ENCODE measurements around the gene FGF5. TPM values are rescaled to one million over a fixed set of nuclear protein-coding genes. Genes with fewer than 3 reads are reported as not detected.
"Not testable (repeated sequence)": the region's sequence is repeated elsewhere in the genome, so short reads cannot be mapped to it uniquely, and the experiment has no call there.

FGF5 gene
- total RNA-seq, 2 experiments from 2014 or later = not detected

DNA sequence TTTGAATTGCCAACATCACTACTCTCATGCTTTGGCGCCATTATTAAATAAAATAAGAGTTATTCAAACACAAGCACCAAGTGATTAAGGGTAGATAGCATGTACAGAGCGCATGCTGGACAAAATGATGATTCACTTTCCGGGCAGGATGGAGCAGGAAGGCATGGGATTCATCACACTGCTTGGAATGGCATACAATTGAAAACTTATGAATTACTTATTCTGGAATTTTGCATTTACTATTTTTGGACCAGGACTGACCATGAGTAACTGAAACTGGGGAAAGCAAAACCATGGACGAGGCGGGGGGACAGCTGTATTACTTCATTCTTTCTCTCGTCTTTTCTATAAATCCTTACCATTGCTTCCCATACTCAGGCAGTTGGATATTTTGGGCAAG, 28.5 kb upstream of the FGF5 start:
- H3K27ac Mint-ChIP-seq = no peak overlapping the region
- ChIA-PET CTCF (no interaction called here), POLR2A (no interaction called here)
- DNase-seq = no peak
- H3K4me3 Mint-ChIP-seq = no peak overlapping the region
- no peaks in the 10 kb centered on the region for H3K4me1 Mint-ChIP-seq
- peaks cover 7% of the 10 kb centered on the region for H3K27me3 Mint-ChIP-seq
- H3K36me3 Mint-ChIP-seq (ENCODE audit: low read depth) = no peaks in the 10 kb centered on the region
- no peaks in the 10 kb centered on the region for H3K9me3 Mint-ChIP-seq

DNA sequence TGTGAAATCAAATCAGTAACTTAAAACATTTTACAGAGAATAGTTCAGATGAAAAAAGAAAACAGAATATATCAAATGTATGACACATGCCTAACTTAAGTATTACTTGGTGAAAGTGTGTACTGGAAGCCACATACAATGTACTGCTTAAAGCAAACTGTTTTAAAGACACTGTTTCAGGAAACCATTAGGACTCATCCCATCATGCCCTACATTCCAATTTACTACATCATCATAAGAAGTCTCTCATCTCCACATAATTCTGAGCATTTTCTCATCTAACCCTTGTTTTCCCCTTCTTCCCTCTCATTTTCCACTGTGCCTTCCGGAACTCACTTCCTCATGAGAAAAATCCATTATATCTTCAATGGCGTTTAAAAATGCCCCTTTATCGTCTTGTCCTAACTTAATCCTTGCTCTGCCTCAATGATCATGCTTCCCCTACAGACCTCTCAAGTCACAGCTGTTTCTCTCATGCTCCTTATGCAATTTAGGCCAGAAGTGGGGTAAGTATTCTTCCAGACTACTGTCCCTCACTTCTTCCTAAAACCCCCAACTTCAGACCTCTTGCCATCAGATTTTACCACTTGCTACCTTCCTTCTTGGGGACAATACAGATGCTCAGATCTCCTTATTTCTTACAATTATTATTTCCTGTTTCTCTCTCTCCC, 26.8 kb upstream of the FGF5 start:
- Mint-ChIP-seq H3K9me3 (no peaks in the 10 kb centered on the region), H3K27me3 (peaks cover 8% of the 10 kb centered on the region), H3K36me3 (ENCODE audit: low read depth) (no peaks in the 10 kb centered on the region), H3K27ac (no peak overlapping the region), H3K4me3 (no peak overlapping the region), H3K4me1 (no peaks in the 10 kb centered on the region)
- ChIA-PET POLR2A (no interaction called here), CTCF (no interaction called here)
- no peak for DNase-seq

DNA sequence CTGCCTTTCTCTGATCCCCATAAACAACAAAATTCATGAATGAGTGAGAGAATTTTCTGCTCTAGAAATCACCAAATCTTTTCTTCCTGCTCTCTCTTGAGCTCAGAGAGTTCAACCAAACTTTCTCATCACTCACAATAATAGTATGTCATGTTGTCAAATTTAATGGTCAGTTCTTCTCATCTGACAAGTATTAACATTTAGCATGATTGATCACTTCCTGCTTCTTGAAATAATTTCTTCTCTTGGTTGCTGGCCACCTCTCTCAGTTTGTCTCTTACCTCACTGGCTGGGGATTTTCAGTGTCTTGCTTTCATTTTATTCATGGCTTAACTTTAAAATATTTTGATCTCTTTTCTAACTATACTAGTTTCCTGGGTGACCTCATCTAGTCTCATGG, 25.5 kb upstream of the FGF5 start:
- Mint-ChIP-seq H3K27me3 (peaks cover 7% of the 10 kb centered on the region), H3K27ac (no peak overlapping the region), H3K36me3 (ENCODE audit: low read depth) (no peaks in the 10 kb centered on the region), H3K4me1 (no peaks in the 10 kb centered on the region), H3K4me3 (no peak overlapping the region), H3K9me3 (no peaks in the 10 kb centered on the region)
- DNase-seq = no peak
- POLR2A ChIA-PET = no interaction called here
- CTCF ChIA-PET = no interaction called here

DNA sequence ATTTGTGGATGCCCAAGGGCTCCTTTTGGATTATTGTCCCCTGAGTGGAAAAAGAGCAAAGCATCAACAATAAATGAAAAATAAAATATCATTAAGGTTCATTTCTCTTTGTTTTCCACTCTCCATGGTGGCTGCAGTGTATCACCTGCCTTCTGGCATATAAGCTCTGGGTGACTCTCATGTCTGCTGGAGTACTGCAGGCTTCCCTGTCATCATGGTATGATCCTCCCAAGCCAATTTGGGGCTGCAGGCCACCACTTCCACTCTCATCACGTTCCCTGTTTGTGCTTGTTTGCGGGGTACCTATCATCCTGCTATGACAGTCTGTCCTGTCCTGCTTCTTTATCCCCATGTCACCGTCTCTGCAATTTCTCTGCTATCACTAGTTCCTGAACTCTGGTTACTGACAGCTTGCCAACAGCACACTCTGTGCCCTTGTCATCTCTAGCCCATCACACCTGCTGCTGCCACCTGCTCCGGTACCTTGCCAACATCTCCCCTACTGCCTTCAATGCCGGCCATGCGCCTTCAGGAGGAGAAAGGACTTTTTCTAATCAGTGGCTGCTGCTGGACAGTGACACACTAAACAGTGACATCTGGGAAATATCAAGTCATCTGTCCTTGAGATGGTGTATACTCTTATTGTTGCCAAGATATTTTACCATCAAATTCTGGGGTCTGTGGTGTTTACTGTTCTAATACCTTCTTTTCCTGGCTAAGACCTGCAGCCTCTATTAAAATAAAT, 23.0 kb upstream of the FGF5 start:
- Mint-ChIP-seq H3K27me3 (peaks cover 8% of the 10 kb centered on the region), H3K4me3 (no peak overlapping the region), H3K9me3 (no peaks in the 10 kb centered on the region), H3K27ac (no peak overlapping the region), H3K36me3 (ENCODE audit: low read depth) (no peaks in the 10 kb centered on the region), H3K4me1 (no peaks in the 10 kb centered on the region)
- CTCF ChIA-PET = no interaction called here
- POLR2A ChIA-PET = no interaction called here
- no peak for DNase-seq

DNA sequence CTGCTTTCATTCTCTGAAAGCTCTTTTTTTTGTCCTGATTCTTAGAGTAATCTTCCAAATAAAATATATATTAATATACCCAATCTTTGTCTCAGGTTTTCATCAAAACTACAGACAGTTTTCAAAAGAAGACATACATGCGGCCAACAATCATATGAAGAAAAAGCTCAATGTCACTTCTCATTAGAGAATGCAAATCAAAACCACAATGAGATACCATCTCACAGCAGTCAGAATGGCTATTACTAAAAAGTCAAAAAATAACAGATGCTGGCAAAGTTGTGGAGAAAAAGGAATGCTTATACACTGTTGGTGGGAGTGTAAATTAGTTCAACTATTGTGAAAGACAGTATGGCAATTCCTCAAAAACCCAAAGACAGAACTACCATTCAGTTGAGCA, 19.0 kb upstream of the FGF5 start:
- H3K27ac Mint-ChIP-seq; H3K4me1 Mint-ChIP-seq; H3K4me3 Mint-ChIP-seq; CTCF ChIA-PET; DNase-seq; H3K9me3 Mint-ChIP-seq; H3K36me3 Mint-ChIP-seq (ENCODE audit: low read depth); POLR2A ChIA-PET: not testable (repeated sequence)
- peaks cover 11% of the 10 kb centered on the region for H3K27me3 Mint-ChIP-seq

DNA sequence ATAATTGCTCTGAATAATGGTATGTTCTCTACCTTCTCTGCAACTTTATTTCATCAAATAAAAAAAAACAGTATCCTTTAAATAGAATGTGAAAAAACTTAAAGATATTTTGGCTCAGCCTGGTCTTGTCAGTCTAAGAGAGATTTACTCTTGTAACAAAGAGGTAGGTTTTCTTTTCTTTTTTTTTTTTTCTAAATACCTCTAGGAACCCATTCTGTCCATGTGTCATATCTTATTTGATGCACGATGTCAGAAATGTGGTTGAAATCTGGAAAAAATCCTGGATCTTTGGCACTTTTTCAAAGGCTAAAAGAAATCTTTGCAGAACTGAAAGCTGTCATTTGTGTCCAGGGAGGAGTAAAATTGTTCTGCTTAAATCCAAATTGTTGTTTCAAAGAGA, 17.3 kb upstream of the FGF5 start:
- POLR2A ChIA-PET = no interaction called here
- peaks cover 7% of the 10 kb centered on the region for H3K27me3 Mint-ChIP-seq

DNA sequence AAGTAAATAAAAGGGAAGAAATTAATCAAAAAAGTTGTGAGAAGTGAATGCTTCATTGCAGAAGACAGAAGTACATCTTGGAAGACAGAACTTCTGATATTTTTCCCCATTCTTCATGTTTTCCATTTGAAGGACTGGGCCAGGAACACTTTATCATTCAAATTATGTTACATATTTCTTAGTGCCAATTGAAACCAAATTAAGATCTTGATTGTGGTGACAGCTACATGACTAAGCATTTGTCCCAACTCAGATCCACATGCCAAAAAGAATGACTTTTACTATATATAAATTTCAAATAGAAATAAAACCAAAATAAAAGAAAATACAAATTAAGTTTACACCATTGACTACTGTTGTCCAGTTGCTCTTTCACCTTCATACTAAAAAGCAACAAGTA, 14.0 kb upstream of the FGF5 start:
- Mint-ChIP-seq H3K4me3 (no peak overlapping the region), H3K9me3 (no peaks in the 10 kb centered on the region), H3K36me3 (ENCODE audit: low read depth) (no peaks in the 10 kb centered on the region), H3K27me3 (peaks cover 20% of the 10 kb centered on the region), H3K4me1 (no peaks in the 10 kb centered on the region), H3K27ac (no peak overlapping the region)
- DNase-seq = no peak
- CTCF ChIA-PET = no interaction called here
- POLR2A ChIA-PET = no interaction called here

More for the DNA sequence above, 17.3 kb upstream of the FGF5 start:
- Mint-ChIP-seq H3K4me3 (no peak overlapping the region), H3K9me3 (no peaks in the 10 kb centered on the region), H3K36me3 (ENCODE audit: low read depth) (no peaks in the 10 kb centered on the region), H3K4me1 (no peaks in the 10 kb centered on the region), H3K27ac (no peak overlapping the region)
- CTCF ChIA-PET = no interaction called here
- DNase-seq = no peak

DNA sequence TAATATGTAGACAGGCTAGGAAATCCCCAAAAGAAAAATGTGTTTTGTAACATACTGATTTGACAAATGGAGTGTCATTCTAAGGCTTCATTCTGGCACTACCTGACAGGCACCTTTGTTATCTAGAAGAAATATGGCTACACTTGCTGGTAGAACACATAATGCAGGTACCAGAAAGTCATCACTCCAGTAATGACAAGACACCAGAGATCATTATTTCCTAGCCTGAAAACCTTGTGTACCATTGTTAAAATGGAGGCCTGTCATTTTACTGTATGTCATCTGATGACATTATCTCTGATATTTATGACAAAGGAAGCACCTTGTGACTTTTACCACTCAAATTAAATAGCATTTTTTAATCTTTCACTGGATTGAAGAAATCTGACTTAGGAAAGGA, 13.5 kb upstream of the FGF5 start:
- Mint-ChIP-seq H3K4me3 (no peak overlapping the region), H3K27ac (no peak overlapping the region), H3K27me3 (peaks cover 23% of the 10 kb centered on the region), H3K4me1 (no peaks in the 10 kb centered on the region), H3K9me3 (no peaks in the 10 kb centered on the region), H3K36me3 (ENCODE audit: low read depth) (no peaks in the 10 kb centered on the region)
- CTCF ChIA-PET = no interaction called here
- DNase-seq = no peak
- POLR2A ChIA-PET = no interaction called here

DNA sequence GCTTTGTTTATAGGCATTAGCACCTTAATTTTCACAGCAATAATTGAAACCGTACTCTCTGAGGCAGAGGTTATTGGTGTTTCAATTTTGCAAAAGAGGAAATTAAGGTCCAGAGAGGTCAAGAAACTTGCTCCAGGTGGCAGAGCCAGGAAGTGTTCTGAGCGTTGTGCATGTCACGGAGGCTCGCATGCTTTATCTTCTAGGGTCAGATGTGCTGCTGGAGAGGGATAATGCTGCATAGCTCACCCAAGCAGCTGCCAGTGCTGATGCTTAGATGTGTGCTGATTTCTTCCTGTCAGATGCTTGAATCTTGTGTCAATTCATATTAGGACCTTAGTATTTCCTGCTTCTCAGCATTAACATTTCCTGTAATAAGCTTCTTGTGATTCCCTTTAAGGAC, 13.0 kb upstream of the FGF5 start:
- Mint-ChIP-seq H3K27me3 (peaks cover 24% of the 10 kb centered on the region), H3K4me3 (no peak overlapping the region), H3K36me3 (ENCODE audit: low read depth) (no peaks in the 10 kb centered on the region), H3K9me3 (no peaks in the 10 kb centered on the region), H3K4me1 (no peaks in the 10 kb centered on the region), H3K27ac (no peak overlapping the region)
- POLR2A ChIA-PET = no interaction called here
- CTCF ChIA-PET = no interaction called here
- DNase-seq = no peak

DNA sequence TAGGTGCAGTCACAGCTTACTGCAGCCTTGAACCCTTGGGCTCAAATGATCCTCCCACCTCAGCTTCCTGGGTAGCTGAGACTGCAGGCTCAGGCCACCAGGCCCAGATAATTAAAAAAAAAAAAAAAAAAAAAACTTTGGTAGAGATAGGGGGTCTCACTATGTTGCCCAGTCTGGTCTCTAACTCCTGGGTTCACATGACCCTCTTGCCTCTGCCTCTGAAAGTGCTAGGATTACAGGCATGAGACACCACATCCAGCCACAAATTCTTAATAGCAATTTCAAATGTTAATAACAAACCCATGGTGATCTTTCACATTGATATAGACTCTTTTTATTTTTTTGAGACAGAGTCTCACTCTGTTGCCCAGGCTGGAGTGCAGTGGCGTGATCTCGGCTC, 12.3 kb upstream of the FGF5 start:
- peaks cover 27% of the 10 kb centered on the region for H3K27me3 Mint-ChIP-seq
- DNase-seq = no peak
- no peak overlapping the region for H3K4me3 Mint-ChIP-seq
- CTCF ChIA-PET = no interaction called here
- no peaks in the 10 kb centered on the region for H3K4me1 Mint-ChIP-seq
- H3K9me3 Mint-ChIP-seq = no peaks in the 10 kb centered on the region
- H3K36me3 Mint-ChIP-seq (ENCODE audit: low read depth) = no peaks in the 10 kb centered on the region
- H3K27ac Mint-ChIP-seq = no peak overlapping the region
- POLR2A ChIA-PET = no interaction called here

DNA sequence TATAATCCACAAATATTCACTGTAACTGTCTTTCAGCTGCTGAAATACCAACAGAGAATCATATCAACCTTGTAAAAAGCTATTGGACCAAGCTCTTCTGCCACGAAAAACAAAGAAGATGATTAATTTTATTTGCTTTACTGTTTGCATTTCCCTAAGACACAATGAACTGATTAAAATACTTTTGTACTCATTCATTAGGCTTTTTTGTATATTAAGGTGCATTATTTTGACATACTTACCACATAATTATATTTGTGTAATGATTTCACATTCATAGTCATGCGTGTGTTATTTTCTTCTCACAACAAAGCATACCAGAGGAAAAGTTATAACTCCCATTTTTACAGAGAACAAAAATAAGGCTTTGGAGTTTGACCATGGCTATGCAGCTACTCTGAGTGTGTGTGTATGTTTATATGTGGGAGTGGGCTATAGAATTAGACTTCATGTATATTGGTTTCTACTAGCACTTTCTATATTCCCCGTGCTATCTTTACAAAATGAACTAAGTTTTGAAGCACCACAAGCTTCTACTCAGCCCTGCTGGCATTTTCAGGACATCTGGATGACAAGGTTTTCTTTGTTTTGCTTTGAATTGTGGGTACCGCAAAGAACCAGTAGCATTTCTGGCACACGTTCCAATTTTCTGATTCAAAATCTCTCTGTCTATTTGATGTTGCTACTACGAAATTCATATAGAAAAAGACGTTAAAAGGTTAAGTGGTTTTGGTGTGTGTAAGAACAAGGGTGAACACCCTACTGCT, 11.0 kb upstream of the FGF5 start:
- ChIA-PET POLR2A (no interaction called here), CTCF (interaction anchor here (0.7 kb wide), 1 partner anchor 24 kb away, joined by 3 read pairs; no protein-coding TSS in a partner anchor)
- no peaks in the 10 kb centered on the region for H3K4me1 Mint-ChIP-seq
- no peaks in the 10 kb centered on the region for H3K36me3 Mint-ChIP-seq (ENCODE audit: low read depth)
- H3K4me3 Mint-ChIP-seq = no peak overlapping the region
- H3K9me3 Mint-ChIP-seq = no peaks in the 10 kb centered on the region
- H3K27me3 Mint-ChIP-seq = peaks cover 39% of the 10 kb centered on the region
- no peak overlapping the region for H3K27ac Mint-ChIP-seq
- no peak for DNase-seq

DNA sequence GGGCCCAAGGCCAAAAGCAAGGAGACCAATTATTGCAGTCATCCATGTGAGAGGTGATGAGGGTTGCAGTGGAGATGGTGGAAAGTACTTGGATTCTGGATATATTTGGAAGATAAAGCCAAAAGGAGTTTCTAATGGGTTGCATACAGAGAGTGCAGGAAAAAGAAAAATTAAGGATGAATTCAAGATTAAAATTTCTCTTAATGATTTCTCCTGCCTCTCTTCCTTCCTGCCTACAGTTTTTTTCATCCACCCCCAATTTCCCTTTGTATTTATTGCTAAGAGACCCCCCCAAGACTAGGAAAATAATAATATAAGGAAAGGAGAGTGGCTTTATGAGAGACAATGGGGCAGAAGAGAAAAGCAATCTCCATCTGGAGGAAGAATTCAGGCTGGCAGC, 8.6 kb upstream of the FGF5 start:
- Mint-ChIP-seq H3K36me3 (ENCODE audit: low read depth) (no peaks in the 10 kb centered on the region), H3K27me3 (peaks cover 48% of the 10 kb centered on the region), H3K4me1 (no peaks in the 10 kb centered on the region), H3K9me3 (no peaks in the 10 kb centered on the region), H3K4me3 (no peak overlapping the region), H3K27ac (no peak overlapping the region)
- DNase-seq = no peak
- ChIA-PET POLR2A (no interaction called here), CTCF (no interaction called here)

DNA sequence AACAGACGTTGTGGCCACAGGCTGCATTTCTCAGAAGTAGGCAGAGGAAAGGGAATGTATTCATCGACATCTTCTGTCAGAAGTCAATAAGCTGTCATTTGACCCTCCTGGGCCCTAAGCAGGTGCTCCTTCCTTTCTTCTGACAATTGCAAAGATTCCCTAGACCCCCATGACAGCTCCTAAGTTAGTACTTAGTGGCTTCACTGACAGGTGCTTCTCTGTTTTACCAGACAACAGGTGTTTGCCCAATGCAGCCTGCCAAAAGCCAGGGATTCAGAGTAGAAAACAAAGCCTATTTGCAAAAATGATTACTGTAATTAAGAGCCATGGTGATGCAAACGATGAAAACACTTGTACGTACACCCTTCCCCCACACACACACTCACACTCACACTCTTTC, 7.5 kb upstream of the FGF5 start:
- no peak overlapping the region for H3K4me3 Mint-ChIP-seq
- no peak for DNase-seq
- no peaks in the 10 kb centered on the region for H3K9me3 Mint-ChIP-seq
- ChIA-PET CTCF (no interaction called here), POLR2A (no interaction called here)
- H3K4me1 Mint-ChIP-seq = no peaks in the 10 kb centered on the region
- no peak overlapping the region for H3K27ac Mint-ChIP-seq
- peaks cover 60% of the 10 kb centered on the region for H3K27me3 Mint-ChIP-seq
- H3K36me3 Mint-ChIP-seq (ENCODE audit: low read depth) = no peaks in the 10 kb centered on the region

All from activated CD4-positive, alpha-beta T cell treated with anti-CD3 and anti-CD28 coated beads, Interleukin-2, amount 10 ng/mL, durations not matched to agents 7 days and 5 days (primary cell).